Lung (tissue), 16 donors: ENCODE results near the gene RALGPS2. TPM values are rescaled to one million over a fixed set of nuclear protein-coding genes. Genes with fewer than 3 reads are reported as not detected.

Source experiments
- ATAC-seq: fragments of 200-7000 bp; cut with Tn5 transposase; one replicate; pipeline ENCODE4 v1.9.1; 2020; ENCODE audit warnings: moderate number of reproducible peaks; ENCODE audit not compliant: insufficient read depth, low FRiP score
- DNase-seq, 3 donors: peaks; one replicate each; pipeline ENCODE4 v3.0.0-alpha.2; 2013 to 2017
- H3K27ac ChIP-seq, 2 donors: one replicate each; pipeline ENCODE4 v1.5.1; 2013; ENCODE audit warnings: mild to moderate bottlenecking in 2 of 2, moderate library complexity in 2 of 2, control low read depth in 1 of 2, inconsistent platforms in 1 of 2, low read depth in 1 of 2, low read length in 1 of 2
- H3K27me3 ChIP-seq, 3 donors: one replicate each; pipeline ENCODE4 v1.5.1; 2013; ENCODE audit warnings: low read length in 2 of 3; ENCODE audit not compliant: control insufficient read depth in 3 of 3, insufficient read depth in 3 of 3
- H3K36me3 ChIP-seq, 4 donors: one replicate each; pipeline ENCODE4 v1.5.1; 2013; ENCODE audit warnings: low read length in 4 of 4, mild to moderate bottlenecking in 1 of 4, moderate library complexity in 1 of 4; ENCODE audit not compliant: control insufficient read depth in 4 of 4, insufficient read depth in 4 of 4
- H3K4me1 ChIP-seq, 5 donors: one replicate each; pipeline ENCODE4 v1.5.1; 2013; ENCODE audit warnings: low read length in 5 of 5, mild to moderate bottlenecking in 2 of 5, moderate library complexity in 1 of 5; ENCODE audit not compliant: control insufficient read depth in 5 of 5, insufficient read depth in 5 of 5
- H3K4me3 ChIP-seq: one replicate; pipeline ENCODE4 v1.5.1; 2013; ENCODE audit warnings: mild to moderate bottlenecking, control low read depth, moderate library complexity
- H3K9ac ChIP-seq, 2 donors: one replicate each; pipeline ENCODE4 v1.5.1; 2013; ENCODE audit warnings: low read length in 2 of 2, control low read depth in 1 of 2; ENCODE audit not compliant: insufficient read depth in 1 of 2
- H3K9me3 ChIP-seq, 4 donors: one replicate each; pipeline ENCODE4 v1.5.1; 2013; ENCODE audit warnings: low read length in 3 of 4, mild to moderate bottlenecking in 1 of 4, moderate library complexity in 1 of 4; ENCODE audit not compliant: control insufficient read depth in 4 of 4, insufficient read depth in 3 of 4
- WGBS, 2 donors: extraction: QIAGEN DNeasy Blood & Tissue Kit; methylation state at CpG; one replicate each; pipeline ENCODE4 v1.1.7; 2013; 5-methylcytosine and 5-hydroxymethylcytosine counted together
- long read RNA-seq, 5 donors: transcript quantifications; one replicate each; lab custom pipeline, GENCODE V29; 2026
- polyA plus RNA-seq, 2 donors: library from polyadenylated mRNA; stranded (reverse); fragments of 200-250 nt; gene quantifications; one replicate each; pipeline ENCODE4 v1.2.1, GENCODE V29; 2013
- total RNA-seq, 2 donors: library from RNA; depleted of rRNA in 1 of 2; stranded (reverse); fragments of >200 nt in 1 of 2; gene quantifications; one replicate each; pipeline ENCODE4 v1.2.1, GENCODE V29; 2014 to 2021
- TF ChIP-seq, protein P1 (sequence below): IDR thresholded peaks from 2 replicates; pipeline ENCODE4 v1.5.1; 2012; ENCODE audit warnings: mild to moderate bottlenecking; ENCODE audit errors: control extremely low read depth, extremely low read depth
- donor health status: control.
- donor health status: control.
- donor health status: Bipolar disorder and iron deficiency.
- donor health status: healthy.
- donor health status: DM: yes; HTN: yes; CAD: no.

RALGPS2 gene, protein sequence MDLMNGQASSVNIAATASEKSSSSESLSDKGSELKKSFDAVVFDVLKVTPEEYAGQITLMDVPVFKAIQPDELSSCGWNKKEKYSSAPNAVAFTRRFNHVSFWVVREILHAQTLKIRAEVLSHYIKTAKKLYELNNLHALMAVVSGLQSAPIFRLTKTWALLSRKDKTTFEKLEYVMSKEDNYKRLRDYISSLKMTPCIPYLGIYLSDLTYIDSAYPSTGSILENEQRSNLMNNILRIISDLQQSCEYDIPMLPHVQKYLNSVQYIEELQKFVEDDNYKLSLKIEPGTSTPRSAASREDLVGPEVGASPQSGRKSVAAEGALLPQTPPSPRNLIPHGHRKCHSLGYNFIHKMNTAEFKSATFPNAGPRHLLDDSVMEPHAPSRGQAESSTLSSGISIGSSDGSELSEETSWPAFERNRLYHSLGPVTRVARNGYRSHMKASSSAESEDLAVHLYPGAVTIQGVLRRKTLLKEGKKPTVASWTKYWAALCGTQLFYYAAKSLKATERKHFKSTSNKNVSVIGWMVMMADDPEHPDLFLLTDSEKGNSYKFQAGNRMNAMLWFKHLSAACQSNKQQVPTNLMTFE
- total RNA-seq (10 to 100 TPM in 1 of 2 donors, 1 to 10 TPM in 1; 8.5 to 33.2 TPM), polyA plus RNA-seq (1 to 10 TPM; 1.2 to 1.7 TPM)
- long read RNA-seq, donor 1, full-length matches to known transcripts: 2 of 7 reads
- long read RNA-seq, donor 1, partial matches to known transcripts: 0 of 7 reads
- long read RNA-seq, donor 1, other reads (novel, unspliced or antisense): 5 of 7 reads
- long read RNA-seq, donor 2, full-length matches to known transcripts: 1 of 1 reads
- long read RNA-seq, donor 2, partial matches to known transcripts: 0 of 1 reads
- long read RNA-seq, donor 2, other reads (novel, unspliced or antisense): 0 of 1 reads
- long read RNA-seq, donor 3, full-length matches to known transcripts: 2 of 2 reads
- long read RNA-seq, donor 3, partial matches to known transcripts: 0 of 2 reads
- long read RNA-seq, donor 3, other reads (novel, unspliced or antisense): 0 of 2 reads
- long read RNA-seq, donor 4: 0 reads
- long read RNA-seq, donor 5, full-length matches to known transcripts: 1 of 1 reads
- long read RNA-seq, donor 5, partial matches to known transcripts: 0 of 1 reads
- long read RNA-seq, donor 5, other reads (novel, unspliced or antisense): 0 of 1 reads

DNA sequence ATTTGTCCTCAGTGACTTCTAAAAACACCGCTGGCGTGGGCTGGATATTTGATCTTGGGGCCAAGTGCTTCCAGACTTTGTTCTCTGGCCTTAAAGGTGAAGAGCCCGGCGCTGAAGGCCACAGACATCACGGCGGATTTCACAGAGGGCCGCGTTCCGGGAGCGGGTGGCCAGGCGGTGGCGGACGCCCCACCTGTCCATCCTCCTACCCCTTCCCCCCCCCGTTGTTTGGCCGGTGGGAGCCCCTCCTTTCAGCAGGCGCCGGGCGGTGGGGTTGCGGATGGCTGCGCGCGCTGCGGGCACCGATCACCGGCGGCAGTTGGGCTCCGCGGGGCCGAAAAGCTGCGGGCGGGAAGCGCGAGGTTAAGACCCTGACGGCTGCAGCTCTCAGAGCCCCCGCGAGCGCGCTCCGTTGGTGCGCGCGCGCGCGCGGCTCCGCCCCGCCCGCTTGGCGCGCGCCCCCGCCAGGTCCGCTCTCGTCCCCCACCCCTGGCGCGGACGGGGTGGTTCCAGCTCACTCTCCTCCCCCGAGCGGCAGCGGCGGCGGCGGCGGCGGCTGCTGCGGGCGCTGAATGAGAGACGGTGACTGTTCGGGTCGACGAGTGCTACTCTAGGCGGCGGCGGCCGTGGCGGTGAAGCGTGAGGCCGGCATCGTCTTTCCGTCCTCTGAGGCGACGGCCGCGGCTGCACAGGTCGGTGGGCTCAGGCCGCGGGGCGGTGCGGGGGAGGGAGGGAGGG, at the start of gene RALGPS2:
Gene RALGPS2 (plus strand): TSS at position 517 of the 738 bp plus-strand sequence. CDS start 51,521 bp downstream, outside the sequence.
- H3K27me3 ChIP-seq: no peaks in the 10 kb centered on the region
- TF ChIP-seq, protein P1, sequence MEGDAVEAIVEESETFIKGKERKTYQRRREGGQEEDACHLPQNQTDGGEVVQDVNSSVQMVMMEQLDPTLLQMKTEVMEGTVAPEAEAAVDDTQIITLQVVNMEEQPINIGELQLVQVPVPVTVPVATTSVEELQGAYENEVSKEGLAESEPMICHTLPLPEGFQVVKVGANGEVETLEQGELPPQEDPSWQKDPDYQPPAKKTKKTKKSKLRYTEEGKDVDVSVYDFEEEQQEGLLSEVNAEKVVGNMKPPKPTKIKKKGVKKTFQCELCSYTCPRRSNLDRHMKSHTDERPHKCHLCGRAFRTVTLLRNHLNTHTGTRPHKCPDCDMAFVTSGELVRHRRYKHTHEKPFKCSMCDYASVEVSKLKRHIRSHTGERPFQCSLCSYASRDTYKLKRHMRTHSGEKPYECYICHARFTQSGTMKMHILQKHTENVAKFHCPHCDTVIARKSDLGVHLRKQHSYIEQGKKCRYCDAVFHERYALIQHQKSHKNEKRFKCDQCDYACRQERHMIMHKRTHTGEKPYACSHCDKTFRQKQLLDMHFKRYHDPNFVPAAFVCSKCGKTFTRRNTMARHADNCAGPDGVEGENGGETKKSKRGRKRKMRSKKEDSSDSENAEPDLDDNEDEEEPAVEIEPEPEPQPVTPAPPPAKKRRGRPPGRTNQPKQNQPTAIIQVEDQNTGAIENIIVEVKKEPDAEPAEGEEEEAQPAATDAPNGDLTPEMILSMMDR: no peak
- 2 to 3% methylated on average over 42 to 90 of the region's 90 CpGs for WGBS, 2 donors
- DNase-seq (peak; percentile 85 to 89 (median 87)), ATAC-seq (peak; percentile 91)
- H3K4me1 ChIP-seq: peaks cover 0 to 20% (median 0%) of the 10 kb centered on the region in 5 donors
- peak within 1 kb of the TSS; percentile 79 for H3K27ac ChIP-seq
- peak within 1 kb of the TSS; percentile 61 to 73 for H3K9ac ChIP-seq
- no peaks in the 10 kb centered on the region for H3K9me3 ChIP-seq
- H3K4me3 ChIP-seq: peak within 1 kb of the TSS; percentile 85
- H3K36me3 ChIP-seq: no peaks in the 10 kb centered on the region

DNA sequence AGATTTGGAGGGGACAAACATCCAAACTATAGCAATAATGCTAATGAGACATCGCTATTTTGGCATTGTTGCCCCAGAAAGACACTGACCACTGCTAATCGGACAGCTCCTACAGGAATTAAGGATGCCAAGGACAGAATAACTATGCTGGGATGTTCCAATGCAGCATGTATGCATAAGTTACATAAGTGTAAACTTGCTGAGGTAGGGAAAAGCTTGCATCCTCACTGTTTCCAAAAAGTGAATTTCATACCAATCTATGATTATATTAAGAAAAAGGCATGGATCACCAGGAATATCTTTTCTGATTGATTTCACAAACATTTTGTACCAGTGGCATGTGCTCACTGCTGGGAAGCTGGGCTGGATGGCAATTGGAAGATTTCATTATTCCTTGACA, 45.8 kb upstream of the RALGPS2 start:
- no peaks in the 10 kb centered on the region for H3K27me3 ChIP-seq
- no peak overlapping the region for H3K27ac ChIP-seq
- DNase-seq (no peak), ATAC-seq (no peak)
- TF ChIP-seq, protein P1: no peak
- no peaks in the 10 kb centered on the region for H3K36me3 ChIP-seq
- WGBS, 2 donors: 88 to 94% methylated on average over 2 of the region's 2 CpGs
- H3K4me1 ChIP-seq: no peaks in the 10 kb centered on the region
- H3K9me3 ChIP-seq: no peaks in the 10 kb centered on the region
- H3K4me3 ChIP-seq: no peak overlapping the region
- no peak overlapping the region for H3K9ac ChIP-seq

DNA sequence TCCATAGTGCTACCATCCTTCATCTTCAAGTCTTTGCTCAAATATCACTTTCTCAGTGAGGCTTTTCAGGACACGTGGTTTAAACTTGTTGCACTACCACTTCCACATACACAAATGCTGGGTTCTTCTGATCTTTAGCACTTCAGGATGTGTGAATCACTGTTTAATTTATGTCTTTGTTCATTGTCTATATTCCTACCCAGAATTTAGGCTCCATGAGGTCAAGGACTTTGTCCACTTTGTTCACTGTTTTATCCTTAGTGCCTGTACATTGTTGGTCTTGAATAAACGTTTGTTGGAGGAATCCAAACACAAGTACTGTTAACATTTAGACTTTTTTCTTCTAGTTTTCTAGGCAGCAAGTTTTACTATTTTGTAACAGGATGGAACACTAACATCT, 42.6 kb upstream of the RALGPS2 start:
- Histone ChIP-seq H3K4me1 (no peaks in the 10 kb centered on the region), H3K27ac (no peak overlapping the region), H3K36me3 (no peaks in the 10 kb centered on the region), H3K9me3 (no peaks in the 10 kb centered on the region), H3K27me3 (no peaks in the 10 kb centered on the region), H3K4me3 (no peak overlapping the region), H3K9ac (no peak overlapping the region)
- WGBS, 2 donors: 28 to 60% methylated on average over 2 of the region's 2 CpGs
- ATAC-seq: no peak
- TF ChIP-seq, protein P1: no peak
- no peak for DNase-seq
